NCI-H1048 (cell line): Measurements from ENCODE around the gene PRKG1.
"Not testable (repeated sequence)": the region's sequence is repeated elsewhere in the genome, so short reads cannot be mapped to it uniquely, and the experiment has no call there.

ENCODE experiments used
- DNase-seq: peaks from one replicate; lab custom pipeline; 2025; lab: John Stamatoyannopoulos, UW

Gene PRKG1

GRCh38 chr10:51117053-51117660 is 42.9 kb downstream of the PRKG1 start:
- DNase-seq, result no peak

- no peak for DNase-seq
Observed at GRCh38 chr10:51117794-51118193, 43.5 kb downstream of the PRKG1 start.

- DNase-seq, result no peak
Observed at GRCh38 chr10:51119441-51119840, 45.2 kb downstream of the PRKG1 start.

DNA sequence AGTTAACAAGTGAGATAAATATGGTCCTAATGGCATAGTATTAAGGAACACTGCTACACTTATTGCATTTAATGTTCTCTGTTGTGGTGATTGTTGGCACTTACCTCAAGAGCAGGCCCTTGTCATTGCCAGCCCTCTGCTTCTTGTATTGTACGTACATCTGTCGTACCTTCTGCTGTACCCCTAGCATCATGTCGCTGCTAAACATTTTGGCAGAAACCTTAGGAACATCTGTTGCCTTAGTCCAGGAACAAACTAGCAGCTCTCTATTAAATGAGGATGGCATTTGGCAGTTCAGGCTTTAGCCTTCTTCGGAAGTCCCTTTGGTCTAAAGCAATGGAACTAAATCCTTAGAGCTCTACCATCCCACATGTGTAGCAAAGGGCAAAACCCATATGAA is 47.6 kb downstream of the PRKG1 start:
- DNase-seq, result no peak

- DNase-seq, result no peak
Observed at GRCh38 chr10:51124852-51125251, 50.6 kb downstream of the PRKG1 start.

DNA sequence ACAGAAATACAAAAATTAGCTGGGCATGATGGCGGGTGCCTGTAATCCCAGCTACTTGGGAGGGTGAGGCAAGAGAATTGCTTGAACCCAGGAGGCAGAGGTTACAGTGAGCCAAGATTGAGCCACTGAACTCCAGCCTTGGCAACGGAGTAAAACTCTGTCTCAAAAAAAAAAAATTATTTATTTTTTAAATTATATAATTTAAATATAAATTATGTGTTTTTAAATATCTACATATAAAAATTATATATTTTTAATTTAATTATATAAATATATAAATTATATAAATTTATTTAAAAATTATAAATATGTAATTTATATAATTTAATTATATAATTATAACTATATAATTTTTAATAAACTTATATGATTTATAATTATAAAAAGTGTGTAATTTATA is 51.2 kb downstream of the PRKG1 start:
- no peak for DNase-seq

DNA sequence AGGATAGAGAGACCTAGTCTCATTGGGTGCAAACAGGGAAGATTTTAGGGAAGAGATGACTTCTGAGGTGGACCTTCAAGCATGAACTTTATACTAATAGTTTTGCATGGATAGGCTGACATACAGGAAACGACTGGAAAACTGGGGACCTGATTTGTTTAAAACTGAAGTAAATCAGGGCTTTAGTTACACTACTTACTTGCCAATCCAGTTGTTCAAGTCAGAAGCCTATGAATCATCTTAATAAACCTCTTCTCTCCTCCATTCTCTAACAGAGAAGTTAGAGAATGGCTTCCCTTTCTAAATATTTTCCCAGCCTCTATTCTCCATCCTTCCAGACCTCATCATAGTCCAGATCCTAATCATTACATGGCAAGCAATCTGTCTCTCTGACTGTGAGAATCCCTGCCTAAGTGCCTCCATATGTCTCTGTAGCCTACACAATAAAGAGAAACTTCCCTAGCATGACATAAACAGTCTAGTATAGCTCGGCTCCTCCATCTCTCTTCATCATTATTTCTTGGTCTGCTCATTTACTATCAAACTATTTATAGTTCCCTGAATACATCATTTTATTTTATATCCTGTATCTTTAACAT is 55.8 kb downstream of the PRKG1 start:
- no peak for DNase-seq

GRCh38 chr10:51137756-51138529 is 63.7 kb downstream of the PRKG1 start:
- no peak for DNase-seq

DNA sequence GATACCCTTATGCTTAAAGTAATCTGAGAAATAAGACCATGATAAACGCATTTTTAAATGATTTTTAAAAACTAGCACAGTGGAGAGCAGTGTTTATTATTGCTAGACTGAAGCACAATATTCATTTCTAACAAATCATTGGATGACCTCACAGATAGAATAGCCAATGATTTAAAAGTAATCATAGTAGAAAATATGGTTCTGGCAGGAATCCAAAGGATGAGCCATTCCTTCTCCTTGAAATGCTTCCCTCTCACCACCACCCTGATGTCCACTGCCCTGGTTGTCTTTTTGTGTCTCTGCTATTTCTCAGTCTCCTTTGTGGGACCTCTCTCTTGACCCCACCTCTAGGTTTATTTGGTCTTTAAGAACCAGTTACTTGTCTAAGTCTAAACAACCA is 64.9 kb downstream of the PRKG1 start:
- DNase-seq, result no peak

GRCh38 chr10:51141010-51141409 is 66.7 kb downstream of the PRKG1 start:
- no peak for DNase-seq

GRCh38 chr10:51144161-51144781 is 70.0 kb downstream of the PRKG1 start:
- DNase-seq, result no peak

GRCh38 chr10:51145375-51145774 is 71.1 kb downstream of the PRKG1 start:
- no peak for DNase-seq

DNA sequence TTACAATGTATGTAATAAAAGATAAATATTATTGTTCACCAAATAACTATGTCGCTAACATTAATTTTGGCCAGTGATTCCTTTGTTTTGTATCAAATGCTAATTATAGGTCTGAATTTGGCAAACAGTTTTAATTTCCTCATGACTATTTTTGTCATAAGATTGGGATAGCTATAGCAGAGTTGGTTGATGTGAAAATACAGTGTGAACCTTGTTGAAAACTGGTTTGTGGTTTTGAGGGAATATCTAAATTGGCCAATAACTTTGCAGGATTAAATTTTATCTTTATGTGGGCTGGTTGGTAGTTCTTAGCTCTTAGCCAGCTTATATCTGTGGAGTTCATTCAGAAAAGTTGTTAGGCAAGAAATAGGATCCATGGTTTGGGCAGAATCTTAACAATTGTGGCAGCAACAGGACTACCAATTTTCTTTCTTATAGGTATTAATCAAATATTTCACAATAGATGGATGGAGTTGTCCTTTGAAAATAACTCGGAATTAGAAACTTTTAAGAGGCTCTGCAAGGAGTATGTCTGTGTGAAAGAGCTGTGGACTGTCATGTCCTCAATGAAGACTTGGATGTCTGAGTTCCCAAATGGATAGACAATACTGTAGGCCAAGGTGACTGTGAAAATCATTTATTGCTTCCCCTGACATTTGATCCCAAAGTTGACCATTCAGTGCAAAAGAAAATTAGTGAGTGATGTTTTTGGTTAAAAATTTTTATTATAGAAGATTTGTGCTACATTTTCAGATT is 73.5 kb downstream of the PRKG1 start:
- DNase-seq, result no peak

DNA sequence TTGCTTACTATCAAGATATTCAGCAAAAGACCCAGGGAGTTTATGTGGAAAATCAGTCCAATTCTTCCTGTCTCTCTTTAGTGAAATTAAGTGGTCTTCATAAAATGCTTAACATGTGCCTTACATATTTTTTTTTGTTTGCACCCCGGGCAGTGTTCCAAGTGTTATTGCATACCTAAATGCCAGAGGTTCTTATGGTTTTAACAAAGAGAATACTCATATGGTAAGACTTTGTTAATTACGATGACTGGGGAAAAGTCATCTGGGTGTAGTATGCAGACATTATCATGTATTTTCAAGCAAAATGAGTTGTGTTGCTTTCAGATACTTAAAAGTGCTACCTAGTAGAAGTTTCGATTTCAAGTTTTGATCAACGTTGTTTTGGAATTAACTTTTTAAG is 82.6 kb downstream of the PRKG1 start:
- no peak for DNase-seq

GRCh38 chr10:51158832-51159231 is 84.5 kb downstream of the PRKG1 start:
- no peak for DNase-seq

DNA sequence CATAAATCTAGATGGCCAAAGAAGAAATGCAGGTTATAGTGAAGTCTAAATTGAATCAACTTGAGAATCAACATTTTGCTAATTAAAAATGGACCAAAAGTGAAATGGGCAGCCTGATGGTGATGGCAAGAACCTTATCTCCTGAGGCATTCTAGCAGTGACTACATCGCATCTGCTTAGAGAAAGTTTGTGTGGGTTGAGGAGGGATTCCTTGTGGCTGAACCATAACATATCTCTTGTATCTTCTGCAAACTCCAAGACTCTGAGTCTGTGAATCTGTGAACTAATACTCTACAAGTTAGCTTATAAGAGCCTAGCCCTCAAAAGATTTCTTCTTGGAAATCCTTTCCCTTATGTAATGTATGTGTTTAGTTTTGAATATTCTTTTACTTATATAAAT is 85.6 kb downstream of the PRKG1 start:
- no peak for DNase-seq

DNA sequence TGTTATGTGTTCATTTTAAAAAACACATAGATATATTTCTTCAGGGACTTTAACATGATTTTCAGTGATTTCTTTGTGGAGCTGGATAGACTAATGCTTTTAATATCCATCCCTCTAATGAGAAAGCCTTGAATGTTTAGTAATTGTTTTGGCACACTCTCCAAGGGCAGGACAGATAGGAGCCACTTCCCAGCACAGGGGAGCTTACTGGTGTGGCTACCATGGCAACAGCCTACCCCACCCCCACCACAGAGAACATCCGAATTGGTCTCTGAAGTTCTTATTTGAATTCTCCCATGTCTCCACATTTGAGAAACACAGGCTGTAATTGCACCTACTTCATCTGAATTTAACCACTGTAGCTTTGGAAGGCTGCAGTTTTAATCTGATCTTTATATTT is 87.7 kb downstream of the PRKG1 start:
- DNase-seq, result no peak

GRCh38 chr10:51163380-51164049 is 89.2 kb downstream of the PRKG1 start:
- DNase-seq, result not testable (repeated sequence)

DNA sequence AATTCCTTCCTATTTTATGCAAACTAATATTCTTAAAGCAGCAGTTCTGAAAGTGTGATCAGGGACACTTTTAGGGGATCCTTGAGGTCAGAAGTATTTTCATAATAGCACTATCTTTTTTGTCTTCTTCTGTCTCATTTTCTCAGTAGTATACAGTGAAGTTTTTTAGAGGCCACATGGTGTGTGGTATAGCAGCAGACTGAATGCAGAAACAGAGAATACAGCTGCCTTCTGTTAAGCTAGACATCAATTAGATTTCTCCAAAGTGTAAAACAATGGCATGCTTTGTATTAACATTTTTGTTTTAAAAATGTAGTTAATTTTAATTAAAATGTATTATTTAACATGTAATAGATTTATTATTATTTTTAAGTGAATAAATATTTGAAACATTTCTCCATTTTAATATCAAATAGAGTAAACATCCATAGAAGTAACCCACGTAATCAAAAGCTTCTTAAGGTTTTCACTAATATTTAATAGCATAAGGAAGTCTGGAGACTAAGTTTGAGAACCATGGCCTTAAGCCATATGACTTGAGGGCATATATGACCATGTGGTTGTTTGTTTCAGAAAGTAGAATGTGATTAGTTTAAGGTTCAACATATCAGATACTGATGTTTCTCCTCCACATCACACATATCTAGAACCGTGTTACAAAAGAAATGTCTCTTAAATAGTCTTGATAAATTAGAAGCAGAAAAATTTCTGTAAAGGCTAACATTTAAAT is 94.0 kb downstream of the PRKG1 start:
- DNase-seq, result no peak

DNA sequence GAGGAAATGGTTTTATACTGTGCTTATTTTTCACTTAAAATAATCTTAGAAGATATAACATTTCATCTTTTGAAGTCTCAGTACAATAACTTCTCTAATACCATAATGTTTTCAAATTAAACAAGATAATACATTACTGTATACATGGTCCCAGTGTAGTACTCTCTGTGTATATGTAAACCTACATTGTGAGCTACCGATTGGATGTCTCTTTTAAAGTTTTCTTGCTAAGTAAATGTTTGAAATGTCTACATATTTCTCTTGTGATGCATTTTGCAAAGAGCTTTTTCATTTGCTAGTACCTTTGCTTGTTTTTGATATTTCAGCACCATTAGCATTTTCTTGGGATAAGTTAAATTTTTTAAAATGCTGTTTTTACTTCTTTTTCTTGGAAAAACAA is 94.8 kb downstream of the PRKG1 start:
- DNase-seq, result no peak
